ENCODE results near the gene ALG13.
"Not testable (repeated sequence)": the region's sequence is repeated elsewhere in the genome, so short reads cannot be mapped to it uniquely, and the experiment has no call there.

ALG13 gene

DNA sequence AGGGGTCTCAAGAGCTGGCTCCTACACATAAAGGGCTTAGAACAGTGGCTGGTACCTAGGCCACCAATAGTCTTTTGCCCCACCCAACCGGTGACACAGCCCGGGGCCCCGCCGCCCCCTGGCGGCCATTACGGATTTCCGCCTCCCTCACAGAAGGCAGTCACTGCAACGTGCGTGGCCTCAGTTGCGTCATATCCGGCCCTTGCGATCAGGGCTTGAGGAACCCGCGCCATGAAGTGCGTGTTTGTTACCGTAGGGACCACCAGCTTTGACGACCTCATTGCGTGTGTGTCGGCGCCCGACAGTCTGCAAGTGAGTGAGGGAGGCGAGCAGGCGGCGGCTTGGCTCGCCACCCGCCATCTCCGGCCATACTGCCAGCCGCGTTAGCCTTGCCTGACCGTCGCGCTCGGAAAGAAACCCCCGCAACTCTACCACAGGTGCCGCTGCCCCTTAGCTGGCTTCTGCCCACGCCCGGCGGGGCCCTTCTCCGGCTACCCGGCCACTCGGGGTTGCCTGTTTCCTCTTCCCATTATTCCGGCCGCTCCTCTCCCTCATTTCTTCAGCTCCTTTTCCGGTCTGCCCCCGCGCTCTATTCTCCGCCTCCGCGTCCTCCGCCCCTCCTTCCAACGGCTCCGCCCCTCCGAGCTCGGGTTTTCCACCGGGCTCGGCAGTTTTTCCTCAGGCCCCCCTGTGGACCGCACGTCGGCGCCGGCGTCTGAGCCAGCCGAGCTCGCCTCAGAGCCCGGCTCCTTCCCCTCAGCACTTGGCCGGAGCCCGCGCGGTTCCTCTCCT lies at the start of gene ALG13:
Gene ALG13, plus strand, starts transcription at position 183 of the 792 bp plus-strand sequence. Its CDS starts 49 bp downstream, at position 232.
- peak; percentile 67 to 75 (median 74) for DNase-seq (ENCODE audit: low read depth in 3 of 3)

DNA sequence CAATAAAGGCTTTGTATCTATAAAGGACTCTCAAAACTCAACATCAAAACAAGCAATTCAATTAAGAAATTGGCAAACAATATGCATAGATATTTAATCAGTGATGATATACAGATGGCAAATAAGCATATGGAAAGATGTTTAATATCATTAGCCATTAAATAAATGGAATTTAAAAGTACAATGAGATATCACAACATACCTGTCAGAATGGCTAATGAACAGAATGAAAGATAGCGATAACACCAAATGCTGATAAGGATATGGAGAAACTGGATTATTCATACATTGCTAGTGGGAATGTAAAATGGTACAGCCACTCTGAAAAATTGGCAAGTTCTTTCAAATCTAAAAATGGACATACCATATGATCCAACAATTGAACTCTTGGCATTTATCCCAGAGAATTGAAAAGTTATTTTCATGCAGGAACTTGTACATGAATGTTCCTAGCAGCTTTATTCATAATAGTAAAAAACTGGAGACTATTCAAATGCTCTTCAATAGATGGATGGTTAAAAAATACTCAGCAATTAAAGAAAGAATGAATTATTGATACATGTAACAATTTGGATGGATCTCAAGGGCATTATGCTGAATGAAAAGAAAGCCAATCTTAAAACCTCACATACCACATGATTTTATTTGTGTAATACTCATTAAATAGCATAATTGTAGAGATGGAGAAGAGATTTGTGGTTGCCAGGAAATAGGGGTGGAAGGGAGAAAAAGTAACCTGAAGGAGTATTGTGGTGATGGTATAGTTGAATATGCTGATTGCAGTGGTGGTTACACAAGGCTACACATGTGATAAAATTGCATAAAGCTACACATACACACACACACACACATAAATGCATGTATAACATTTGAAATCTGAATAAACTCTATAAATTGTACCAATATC lies 45.9 kb upstream of the ALG13 start:
- no peak for DNase-seq (ENCODE audit: low read depth in 3 of 3)

DNA sequence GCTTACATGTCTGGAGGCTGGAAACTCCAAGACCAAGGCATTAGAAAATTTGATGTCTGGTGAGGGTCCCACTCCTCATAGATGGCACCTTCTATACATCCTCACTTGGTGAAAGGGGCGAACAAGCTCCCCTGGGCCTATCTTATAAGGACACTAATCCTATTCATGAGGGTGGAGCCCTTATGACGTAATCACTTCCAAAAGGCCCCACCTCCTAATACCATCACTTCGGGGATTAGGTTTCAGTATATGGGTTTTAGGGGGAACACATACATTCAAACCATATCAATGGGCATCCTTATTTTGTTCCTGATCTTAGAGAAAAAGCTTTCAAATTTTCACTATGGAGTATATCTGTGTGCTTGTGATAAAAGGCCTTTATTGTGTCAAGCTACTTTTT lies 39.0 kb upstream of the ALG13 start:
- no peak for DNase-seq (ENCODE audit: low read depth in 3 of 3)

DNA sequence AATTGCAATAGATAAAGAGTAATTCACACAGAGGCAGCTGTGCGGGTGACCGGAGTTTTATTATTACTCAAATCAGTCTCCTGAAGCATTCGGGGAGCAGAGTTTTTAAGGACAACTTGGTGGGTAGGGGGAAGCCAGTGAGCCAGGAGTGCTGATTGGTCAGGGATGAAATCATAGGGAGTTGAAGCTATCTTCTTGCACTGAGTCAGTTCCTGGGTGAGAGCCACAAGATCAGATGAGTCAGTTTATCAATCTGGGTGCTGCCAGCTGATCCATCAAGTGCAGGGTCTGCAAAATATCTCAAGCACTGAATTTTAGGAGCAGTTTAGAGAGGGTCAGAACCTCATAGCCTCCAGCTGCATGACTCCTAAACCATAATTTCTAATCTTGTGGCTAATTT lies 35.8 kb upstream of the ALG13 start:
- not testable (repeated sequence) for DNase-seq (ENCODE audit: low read depth in 3 of 3)

DNA sequence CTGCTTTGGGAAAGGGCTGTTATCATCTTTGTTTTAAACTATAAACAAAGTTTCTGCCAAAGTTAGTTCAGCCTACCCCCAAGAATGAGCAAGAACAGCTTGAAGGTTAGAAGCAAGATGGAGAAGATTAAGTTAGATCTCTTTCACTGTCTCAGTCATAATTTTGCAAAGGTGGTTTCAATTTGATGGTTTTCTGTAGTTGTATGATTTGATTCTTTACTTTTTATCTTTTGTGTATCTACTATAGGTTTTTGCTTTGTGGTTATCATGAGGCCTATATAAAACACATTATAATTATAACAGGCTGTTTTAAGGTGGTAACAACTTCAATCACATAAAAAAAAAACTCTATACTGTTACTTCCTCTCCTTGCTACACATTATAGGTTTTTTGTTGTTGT lies 35.4 kb upstream of the ALG13 start:
- no peak for DNase-seq (ENCODE audit: low read depth in 3 of 3)

DNA sequence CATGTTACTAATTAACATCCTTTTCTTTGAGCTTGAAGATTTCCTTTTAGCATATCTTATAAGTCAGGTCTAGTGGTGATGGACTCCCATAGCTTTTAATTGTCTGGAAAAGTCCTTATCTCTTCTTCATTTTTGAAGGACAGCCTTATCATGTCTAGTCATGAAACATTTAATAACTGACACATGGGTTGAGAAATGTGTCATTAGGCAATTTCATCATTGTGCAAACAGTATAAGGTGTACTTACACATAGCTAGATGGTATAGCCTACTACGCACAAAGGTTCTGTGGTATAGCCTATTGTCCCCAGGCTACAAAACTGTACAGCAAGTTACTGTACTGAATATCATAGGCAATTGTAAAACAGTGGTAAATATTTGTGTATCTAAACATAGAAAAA lies 34.5 kb upstream of the ALG13 start:
- DNase-seq (ENCODE audit: low read depth in 3 of 3): no peak

DNA sequence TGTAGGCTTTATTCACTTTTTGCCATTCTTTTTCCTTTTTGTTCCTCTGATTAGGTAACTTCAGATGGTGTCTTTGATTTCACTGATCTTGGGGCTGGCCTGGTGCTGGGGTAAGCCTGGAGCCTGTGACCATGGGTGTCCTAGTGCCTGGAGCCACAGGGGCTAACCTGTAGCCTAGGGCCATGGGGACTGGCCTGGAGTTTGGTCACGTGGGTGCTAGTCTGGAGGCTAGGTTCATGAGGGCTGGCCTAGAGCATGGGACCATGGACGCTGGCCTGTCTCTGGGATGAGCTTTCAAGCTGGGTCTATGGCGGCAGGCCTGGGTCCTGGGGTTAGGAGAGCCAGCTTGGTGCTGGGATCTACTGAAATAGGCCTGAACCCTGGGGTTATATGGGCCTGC lies 32.2 kb upstream of the ALG13 start:
- DNase-seq (ENCODE audit: low read depth in 3 of 3): no peak

DNA sequence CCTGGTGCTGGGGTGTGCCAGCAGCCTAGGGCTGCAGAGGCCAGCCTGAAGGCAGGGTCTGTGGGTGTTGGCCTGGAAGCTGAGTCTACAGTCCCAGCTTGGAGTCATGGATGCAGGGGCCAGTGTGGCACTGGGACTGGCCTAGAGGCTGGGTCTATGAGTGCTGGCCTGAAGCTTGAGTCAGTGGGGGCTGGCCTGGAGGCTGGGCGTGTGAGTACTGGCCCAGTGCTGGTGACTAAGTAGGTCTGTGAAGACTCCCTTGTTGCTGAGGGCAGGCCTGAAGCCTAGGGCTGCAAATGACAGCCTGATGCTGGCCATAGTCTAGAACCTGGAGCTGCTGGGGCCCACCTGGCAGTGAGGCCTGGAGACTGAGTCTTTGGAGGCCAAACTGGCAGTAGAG lies 31.3 kb upstream of the ALG13 start:
- DNase-seq (ENCODE audit: low read depth in 3 of 3): no peak

DNA sequence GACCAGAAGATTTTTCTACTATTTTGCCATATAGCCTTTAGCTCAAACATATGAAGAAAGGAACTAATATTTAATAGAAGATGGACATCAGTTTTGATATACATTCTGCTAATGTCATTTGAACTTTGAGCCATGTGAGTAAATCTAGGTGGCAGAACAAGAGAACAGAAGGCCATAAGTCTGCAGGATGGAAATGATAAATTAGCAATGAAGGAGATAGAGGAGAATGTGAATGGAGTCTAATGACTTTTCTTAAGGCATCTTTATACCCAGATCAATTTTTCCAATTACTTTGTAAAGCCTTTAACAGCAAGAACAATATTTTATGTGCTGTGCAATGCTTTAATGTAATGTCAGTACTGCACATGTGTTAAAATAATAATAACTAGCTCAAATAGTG lies 30.1 kb upstream of the ALG13 start:
- DNase-seq (ENCODE audit: low read depth in 3 of 3): no peak

DNA sequence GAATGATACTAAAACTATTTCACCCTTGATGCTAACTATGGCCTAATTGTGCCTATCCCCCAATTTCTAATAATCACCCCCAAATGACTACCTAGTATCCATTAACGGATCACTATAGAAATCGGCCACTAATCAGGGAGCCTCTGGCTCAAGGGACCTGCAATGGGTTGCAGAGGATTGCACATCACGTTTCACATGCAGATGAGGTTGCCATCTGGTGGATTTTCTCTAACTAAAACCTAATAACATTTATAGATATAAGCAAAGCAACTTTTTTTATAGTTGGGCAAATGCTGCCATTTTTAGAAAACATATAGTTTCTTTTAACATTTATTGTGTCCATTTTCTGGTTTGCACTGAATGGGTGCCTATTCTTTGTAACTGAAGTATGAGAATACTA lies 28.3 kb upstream of the ALG13 start:
- DNase-seq (ENCODE audit: low read depth in 3 of 3): no peak

DNA sequence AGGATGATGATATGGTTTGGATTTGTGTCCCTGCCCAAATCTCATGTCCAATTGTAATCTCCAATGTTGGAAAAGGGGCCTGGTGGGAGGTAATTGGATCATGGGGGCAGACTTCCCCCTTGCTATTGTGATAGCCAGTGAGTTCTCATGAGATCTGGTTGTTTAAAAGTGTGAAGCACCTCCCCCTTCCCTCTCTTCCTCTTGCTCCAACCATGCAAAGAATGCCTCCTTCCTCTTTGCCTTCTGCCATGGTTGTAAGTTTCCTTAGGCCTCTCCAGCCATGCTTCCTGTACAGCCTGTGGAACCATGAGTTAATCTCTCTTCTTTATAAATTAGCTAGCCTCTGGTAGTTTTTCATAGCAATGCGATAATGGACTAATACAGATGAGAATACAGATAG lies 19.7 kb upstream of the ALG13 start:
- DNase-seq (ENCODE audit: low read depth in 3 of 3): no peak

DNA sequence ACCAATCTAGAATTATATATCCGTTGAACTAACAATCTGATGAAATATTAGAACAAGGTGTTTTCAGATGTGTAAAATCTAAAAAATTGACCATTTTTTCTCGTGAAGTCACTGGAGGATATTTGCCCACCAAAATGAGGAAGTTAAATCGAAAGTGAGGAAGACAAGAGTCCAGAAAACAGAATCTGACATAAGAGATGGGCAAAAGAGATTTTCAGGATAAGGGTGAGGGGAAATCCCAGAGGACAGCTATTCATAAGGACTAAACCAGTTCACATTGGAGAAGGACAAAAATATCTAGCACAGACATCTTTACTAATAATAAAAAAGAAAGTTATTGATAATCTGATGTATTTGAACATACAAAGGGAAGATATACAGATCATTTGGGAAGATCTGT lies 18.7 kb upstream of the ALG13 start:
- no peak for DNase-seq (ENCODE audit: low read depth in 3 of 3)

DNA sequence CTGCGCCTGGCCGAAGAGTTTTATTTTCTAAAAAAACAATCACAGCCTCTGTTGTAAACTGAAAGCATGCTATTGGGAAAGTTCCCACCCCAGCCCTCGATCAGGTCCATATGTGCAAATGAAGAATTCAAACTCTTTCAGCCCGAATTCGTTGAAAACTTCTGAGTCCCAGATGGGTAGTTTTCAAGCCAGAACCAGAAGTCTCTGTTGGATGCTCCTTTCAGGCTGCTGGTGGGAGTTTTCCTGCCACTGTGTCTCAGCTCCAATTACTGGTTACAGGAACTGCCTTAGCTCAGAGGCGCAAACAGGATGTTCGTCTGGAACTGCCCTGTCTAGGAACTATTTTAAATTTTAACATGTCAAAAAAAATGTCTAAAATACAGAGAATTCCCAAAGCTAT lies 9.3 kb upstream of the ALG13 start:
- no peak for DNase-seq (ENCODE audit: low read depth in 3 of 3)

DNA sequence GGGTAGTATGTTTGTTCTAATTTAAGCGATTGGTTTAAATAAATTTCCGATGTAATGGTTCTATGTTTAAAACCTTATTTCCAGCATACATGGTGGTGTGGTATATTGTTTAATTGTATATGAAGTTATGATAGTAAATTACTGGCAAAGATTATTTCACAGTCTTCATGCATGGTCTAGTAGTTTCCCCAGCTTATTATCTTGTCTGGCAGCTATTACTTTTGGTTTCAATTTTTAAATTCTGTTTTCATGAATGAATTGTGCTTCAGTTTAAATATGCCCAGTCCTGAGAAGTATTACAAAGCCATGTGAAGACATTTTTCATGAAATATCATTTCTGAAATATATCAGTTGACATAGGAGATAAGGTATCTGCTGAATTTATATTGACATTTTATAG lies 6.3 kb downstream of the ALG13 start:
- no peak for DNase-seq (ENCODE audit: low read depth in 3 of 3)

DNA sequence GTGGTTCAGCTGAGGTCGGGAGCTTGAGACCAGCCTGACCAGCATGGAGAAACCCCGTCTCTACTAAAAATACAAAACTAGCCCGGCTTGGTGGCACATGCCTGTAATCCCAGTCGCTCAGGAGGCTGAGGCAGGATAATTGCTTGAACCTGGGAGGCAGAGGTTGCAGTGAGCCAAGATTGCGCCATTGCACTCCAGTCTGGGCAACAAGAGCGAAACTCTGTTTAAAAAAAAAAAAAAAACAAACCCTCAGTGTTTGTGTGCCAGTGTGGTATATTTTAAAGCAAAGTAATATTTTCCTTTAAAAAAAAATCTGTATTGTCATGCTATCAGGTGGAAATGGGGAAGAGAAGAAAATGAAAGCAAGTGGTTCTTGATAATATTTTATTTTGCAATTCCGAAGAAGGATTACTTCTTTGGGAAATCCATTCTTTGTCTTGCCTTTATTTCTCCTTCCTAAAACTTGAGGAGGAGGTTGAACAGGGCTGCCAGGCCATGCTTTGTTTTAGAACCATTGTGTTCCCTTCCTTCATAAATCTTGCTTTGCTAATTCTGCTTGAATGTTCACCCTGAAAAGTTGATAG lies 14.4 kb downstream of the ALG13 start:
- DNase-seq (ENCODE audit: low read depth in 3 of 3): no peak

DNA sequence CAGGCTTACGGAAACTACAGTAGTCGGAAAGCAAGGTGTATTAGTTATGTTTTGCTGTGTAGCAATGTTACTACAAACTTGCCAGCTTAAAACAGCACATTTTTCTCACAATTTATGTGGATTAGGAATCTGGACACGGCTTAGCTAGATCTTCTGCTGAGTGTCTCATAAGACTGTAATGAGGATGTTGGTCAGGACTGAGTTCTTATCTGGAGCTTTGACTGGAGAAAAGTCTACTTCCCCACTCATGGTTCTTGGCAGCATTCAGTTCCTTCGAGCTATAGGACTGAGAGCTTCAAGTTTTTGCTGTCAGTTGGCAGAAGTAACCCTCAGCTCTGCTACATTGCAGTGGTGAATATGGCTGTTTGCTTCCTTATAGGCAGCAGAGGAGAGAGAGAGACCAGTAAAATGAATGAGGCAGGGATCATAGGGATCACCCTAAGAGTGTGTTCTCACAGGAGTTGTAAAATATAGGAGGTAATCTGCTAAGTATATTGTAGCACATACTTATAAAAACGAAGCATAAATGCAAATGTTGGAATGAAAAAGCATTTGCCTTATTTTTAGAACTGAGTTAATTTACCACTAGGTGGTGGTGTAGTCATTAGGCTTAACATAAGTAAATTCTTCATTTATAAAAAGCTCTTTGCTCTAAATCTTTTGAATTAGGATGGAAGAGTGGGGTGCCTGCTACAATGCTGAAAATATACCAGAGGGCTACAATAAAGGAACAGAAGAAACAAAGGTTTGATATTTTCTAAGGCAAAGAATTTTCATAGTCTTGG lies 38.6 kb downstream of the ALG13 start:
- DNase-seq (ENCODE audit: low read depth in 3 of 3): no peak

DNA sequence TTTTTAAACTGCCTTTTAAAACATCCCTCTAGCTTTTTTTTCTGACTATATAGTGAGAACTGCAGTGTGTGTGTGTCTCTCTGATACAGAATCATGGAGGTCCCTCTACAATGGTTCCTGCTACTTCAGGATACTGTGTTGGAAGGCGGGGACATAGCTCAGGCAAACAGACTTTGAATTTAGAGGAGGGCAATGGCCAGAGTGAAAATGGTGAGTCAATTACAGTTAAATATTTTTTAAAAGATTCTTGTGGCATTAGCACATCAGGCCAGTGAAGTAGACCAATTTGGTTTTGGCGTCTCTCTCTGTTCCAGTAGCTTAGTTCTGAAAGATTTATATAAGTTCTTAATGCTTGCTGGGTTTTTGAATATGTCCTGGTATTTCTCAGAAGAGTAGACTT lies 47.1 kb downstream of the ALG13 start:
- no peak for DNase-seq (ENCODE audit: low read depth in 3 of 3)

DNA sequence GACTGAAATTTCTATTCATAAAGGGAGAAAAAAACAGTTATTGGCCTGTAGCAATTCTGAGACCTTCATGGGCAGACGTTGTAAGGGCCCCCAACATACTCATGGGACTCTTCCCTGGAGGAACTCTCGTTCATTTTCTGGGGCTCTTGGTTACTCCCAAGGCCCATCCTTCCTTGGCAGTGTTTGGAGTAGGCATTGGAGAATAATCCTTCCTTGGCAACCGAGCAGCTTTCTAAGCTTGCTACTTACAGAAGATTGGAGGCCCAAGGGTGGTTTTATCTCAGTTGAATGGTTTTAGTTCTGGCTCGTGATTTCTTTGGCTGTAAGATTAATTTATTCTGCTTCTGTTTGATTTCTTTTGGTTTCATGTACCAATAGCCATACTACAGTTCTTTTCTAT lies 50.4 kb downstream of the ALG13 start:
- DNase-seq (ENCODE audit: low read depth in 3 of 3): no peak

DNA sequence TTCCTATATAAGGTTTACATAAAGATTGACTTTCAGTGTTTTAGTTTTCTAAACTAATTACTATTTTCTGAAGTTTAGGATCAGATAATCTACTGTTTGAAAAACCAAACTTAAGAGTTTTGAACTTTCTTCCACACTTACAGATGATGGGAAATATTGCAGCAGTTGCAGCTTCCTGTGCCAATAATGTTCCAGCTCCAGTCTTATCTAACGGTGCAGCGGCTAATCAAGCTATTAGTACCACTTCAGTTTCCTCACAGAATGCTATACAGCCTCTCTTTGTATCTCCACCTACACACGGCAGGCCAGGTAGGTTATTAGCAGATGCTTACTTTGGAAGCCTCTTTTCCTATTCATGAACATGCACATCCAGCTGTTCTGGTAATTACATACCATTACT lies 55.6 kb downstream of the ALG13 start:
- DNase-seq (ENCODE audit: low read depth in 3 of 3): no peak

DNA sequence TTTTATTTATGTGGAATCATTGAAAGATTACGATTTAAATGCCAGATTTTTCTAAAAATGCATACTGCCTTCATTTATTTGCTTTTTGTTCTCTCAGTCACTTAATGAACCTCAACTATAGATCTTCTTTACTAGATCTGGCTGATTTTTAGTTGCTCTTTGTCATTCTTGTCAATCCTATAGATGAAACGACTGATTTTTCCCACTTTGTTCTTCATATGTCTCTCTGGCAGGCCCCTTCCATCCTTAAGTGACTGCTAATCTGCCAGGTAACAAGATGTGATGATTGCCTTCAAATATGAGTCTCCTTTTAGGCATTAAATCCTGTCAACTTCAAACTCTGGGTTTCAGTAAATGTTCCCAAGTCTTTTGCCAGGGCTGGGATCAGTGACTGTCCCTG lies 61.0 kb downstream of the ALG13 start:
- DNase-seq (ENCODE audit: low read depth in 3 of 3): no peak

DNA sequence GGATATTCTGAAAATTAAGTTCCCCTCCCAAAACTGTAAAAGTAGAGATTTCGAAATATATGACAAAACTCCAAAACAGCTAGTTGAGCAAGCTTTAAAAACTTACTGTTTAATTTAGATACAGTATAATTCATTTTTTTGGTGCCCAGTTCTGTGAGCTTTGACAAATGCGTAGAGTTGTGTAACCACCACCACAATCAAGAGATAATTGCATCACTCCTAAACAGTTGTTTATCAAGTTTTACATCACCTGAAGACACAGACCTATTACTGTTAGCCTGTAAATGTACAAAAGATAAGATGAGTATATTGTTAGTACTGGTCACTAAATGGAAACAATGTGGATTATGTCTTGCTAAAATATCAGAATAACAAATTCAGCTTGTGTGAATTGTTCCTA lies 62.3 kb downstream of the ALG13 start:
- DNase-seq (ENCODE audit: low read depth in 3 of 3): no peak

DNA sequence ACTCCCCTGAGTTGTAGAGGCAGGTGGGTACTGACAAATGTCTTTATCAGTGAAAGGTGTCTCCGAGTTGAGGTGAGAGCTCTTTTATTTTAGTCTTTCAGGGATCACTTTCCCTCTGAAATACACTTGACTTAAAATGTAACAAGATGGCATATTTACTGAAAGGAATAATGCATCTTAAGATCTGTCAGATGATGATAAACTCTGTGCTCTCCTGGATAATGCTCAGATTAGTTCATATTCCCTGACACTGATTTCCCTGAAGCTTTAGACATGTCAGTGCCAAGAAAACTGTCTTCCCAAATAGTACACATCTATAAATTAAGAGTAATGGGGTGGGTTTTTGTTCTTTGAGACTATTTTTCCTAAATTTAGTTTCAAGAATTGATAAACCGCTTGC lies 75.5 kb downstream of the ALG13 start:
- DNase-seq (ENCODE audit: low read depth in 3 of 3): no peak
